C4-2B (cell line): ENCODE measurements around the gene LRRN4.

Experiments used
- H3K27ac ChIP-seq: fragments of 450-650 bp; 2 replicates; pipeline ENCODE4 v1.5.1; 2017
- CTCF ChIP-seq: fragments of 450-650 bp; conservative IDR thresholded peaks from 2 replicates; pipeline ENCODE4 v1.5.1; 2017; ENCODE audit warnings: mild to moderate bottlenecking
- ZFX ChIP-seq: fragments of 450-650 bp; IDR thresholded peaks from 2 replicates; pipeline ENCODE4 v1.6.1; 2017

LRRN4 gene

GRCh38 chr20:6051505-6051904 is 2.4 kb downstream of the LRRN4 start:
- TF ChIP-seq CTCF: no peak
- no peak for TF ChIP-seq ZFX

GRCh38 chr20:6048391-6048790 is 5.5 kb downstream of the LRRN4 start:
- no peak overlapping the region for H3K27ac ChIP-seq
- TF ChIP-seq CTCF (no peak), ZFX (no peak)

More at GRCh38 chr20:6051505-6051904, 2.4 kb downstream of the LRRN4 start:
- no peak overlapping the region for H3K27ac ChIP-seq

GRCh38 chr20:6046432-6046831 is 7.4 kb downstream of the LRRN4 start:
- no peak overlapping the region for H3K27ac ChIP-seq
- no peak for TF ChIP-seq ZFX
- TF ChIP-seq CTCF: no peak

DNA sequence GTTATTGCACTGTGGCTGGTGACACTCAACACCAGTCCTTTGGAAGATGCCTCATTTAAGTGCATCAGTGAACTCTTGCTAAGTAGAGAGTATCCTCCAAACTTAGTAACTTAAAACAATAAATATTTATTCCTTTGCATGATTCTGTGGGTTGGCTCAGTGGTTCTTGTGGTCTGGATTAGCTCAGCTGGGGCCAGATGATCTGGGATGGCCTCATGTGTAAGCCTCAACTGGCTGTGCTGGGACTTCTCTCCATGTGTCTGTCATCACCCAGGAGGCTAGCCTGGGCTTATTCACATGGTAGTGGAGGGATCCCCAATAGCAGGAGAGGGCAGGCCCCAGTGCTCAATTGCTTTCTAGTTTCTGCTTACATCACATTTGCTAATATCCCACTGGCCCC is 8.3 kb downstream of the LRRN4 start:
- no peak overlapping the region for H3K27ac ChIP-seq
- TF ChIP-seq CTCF (no peak), ZFX (no peak)

GRCh38 chr20:6044115-6044514 is 9.7 kb downstream of the LRRN4 start:
- no peak overlapping the region for H3K27ac ChIP-seq
- no peak for TF ChIP-seq ZFX
- TF ChIP-seq CTCF: no peak

DNA sequence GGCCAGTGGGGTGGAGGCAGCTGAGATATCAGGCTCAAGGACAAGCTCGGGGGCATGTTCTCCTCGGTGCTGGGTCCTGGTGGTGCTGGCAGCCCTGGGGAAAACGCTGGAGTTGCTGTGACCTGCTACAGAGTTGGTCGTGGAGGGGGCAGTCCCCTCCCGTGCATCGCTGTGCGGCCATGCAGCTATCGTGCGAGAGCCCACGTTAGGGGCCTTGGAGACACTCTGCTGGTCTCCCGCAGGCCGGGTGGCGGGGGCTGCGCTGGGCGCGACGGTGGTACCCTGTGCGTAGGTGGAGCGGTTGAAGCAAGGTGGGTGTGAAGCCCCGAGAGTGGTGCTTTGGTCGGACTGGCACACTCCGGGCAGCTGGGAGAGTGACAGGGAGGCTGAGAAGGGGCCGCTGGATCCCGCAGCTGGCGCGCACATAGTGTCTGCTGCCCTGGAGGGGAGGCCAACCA is 12.0 kb downstream of the LRRN4 start:
- no peak for TF ChIP-seq ZFX
- no peak for TF ChIP-seq CTCF
- H3K27ac ChIP-seq: no peak overlapping the region

DNA sequence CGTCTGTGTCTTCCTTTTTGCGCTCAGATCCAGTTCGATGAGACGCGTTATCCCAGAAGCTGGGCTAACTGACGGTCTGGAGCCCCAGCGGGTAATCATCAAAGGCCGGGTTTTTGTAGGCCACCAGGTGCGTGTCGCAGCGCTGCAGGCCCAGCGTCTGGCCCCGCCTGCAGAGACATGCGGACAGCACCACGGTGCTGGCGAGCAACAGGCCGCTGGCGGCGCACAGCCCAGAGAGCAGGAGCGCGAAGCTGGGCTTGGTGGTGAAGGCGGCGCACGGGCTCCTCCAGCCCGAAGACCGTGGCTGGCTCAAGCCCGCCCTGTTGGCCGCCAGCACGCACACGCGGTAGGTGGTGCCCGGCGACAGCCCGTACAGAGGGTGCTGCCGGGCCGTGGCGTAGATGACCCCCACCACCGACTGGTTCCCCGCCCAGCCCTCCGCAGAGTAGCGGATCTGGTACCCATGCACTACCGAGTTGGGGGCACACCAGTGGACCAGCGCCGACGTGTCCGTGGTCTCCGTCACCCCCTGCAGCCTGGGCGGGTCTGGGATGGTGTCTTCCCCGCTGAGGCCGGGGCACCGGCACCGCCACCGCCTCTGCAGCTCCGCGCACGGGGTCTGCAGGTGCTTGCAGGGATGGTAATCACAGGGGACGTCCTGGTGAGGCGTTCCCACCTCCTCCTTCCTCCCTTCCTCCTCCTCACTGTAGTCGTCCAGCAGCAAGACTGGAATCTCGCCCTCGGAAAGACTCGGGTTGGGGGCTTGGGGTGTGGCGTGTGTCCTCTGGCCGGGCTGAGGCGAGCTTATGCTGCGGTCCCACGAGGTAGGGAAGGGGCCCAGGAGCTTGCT is 12.7 kb downstream of the LRRN4 start:
- no peak for TF ChIP-seq ZFX
- H3K27ac ChIP-seq: no peak overlapping the region

DNA sequence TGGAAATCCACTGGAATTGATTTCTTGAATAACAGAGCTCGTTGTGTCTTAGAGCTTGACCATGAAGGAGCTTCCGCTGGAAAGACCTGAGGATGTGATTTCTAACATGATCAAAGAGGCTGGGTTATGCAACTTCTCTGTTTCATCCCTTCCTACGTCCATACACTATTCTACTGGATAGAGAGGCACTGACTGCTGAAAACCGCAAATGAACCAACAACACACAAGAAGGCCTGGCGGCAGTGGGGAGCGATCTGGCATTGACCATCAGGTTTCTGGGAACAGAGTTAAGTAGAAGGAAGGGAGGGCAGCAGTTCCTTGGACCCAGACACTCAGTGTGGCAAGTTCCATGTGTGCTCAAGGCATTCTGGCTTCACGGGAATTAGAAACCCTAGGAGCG is 13.3 kb downstream of the LRRN4 start:
- TF ChIP-seq ZFX (no peak), CTCF (no peak)
- no peak overlapping the region for H3K27ac ChIP-seq
